Osteocyte (in vitro differentiated cells): Measurements from ENCODE around the gene CHKB. TPM values are rescaled to one million over a fixed set of nuclear protein-coding genes. Genes with fewer than 3 reads are reported as not detected.

Experiments
- DNase-seq: peaks from one replicate; pipeline ENCODE4 v3.0.0; 2021; ENCODE audit warnings: mixed read lengths; ENCODE audit not compliant: unreplicated experiment; ENCODE audit errors: extremely low spot score
- H3K27ac Mint-ChIP-seq: one replicate; pipeline ENCODE4 v1.8.0; 2021; ENCODE audit warnings: mild to moderate bottlenecking, mixed read lengths; ENCODE audit not compliant: unreplicated experiment
- H3K27me3 Mint-ChIP-seq: one replicate; pipeline ENCODE4 v1.8.0; 2021; ENCODE audit warnings: mixed read lengths; ENCODE audit not compliant: unreplicated experiment
- H3K36me3 Mint-ChIP-seq: one replicate; pipeline ENCODE4 v1.8.0; 2021; ENCODE audit warnings: mixed read lengths; ENCODE audit not compliant: unreplicated experiment
- H3K4me1 Mint-ChIP-seq: one replicate; pipeline ENCODE4 v1.8.0; 2021; ENCODE audit warnings: mixed read lengths; ENCODE audit not compliant: unreplicated experiment
- H3K4me3 Mint-ChIP-seq: one replicate; pipeline ENCODE4 v1.8.0; 2021; ENCODE audit warnings: mild to moderate bottlenecking, moderate library complexity, mixed read lengths; ENCODE audit not compliant: unreplicated experiment
- H3K9me3 Mint-ChIP-seq: one replicate; pipeline ENCODE4 v1.8.0; 2021; ENCODE audit warnings: mixed read lengths; ENCODE audit not compliant: unreplicated experiment
- CTCF ChIP-seq: fragments of 200-600 bp; sonication (generic); IDR thresholded peaks from 2 replicates; pipeline ENCODE4 v1.5.0; 2021; ENCODE audit warnings: antibody characterized with exemption, mild to moderate bottlenecking, moderate library complexity
- total RNA-seq: library from RNA; stranded (reverse); gene quantifications from 2 replicates; pipeline ENCODE4 v1.2.1, GENCODE V29; 2021

CHKB gene
- total RNA-seq, 1 donor from 2014 or later = 79.9 TPM

GRCh38 chr22:50584106-50585096, 1.8 kb upstream of the CHKB start:
- no peak overlapping the region for H3K27ac Mint-ChIP-seq
- H3K9me3 Mint-ChIP-seq = no peaks in the 10 kb centered on the region
- H3K4me1 Mint-ChIP-seq = peaks cover 16% of the 10 kb centered on the region
- no peaks in the 10 kb centered on the region for H3K36me3 Mint-ChIP-seq
- no peaks in the 10 kb centered on the region for H3K27me3 Mint-ChIP-seq
- TF ChIP-seq CTCF = no peak
- no peak overlapping the region for H3K4me3 Mint-ChIP-seq
- no peak for DNase-seq

- Mint-ChIP-seq H3K27ac (peak overlapping the region; percentile 47), H3K4me1 (peaks cover 16% of the 10 kb centered on the region), H3K9me3 (no peaks in the 10 kb centered on the region), H3K4me3 (peak overlapping the region; percentile 79), H3K36me3 (no peaks in the 10 kb centered on the region), H3K27me3 (no peaks in the 10 kb centered on the region)
- no peak for DNase-seq
- TF ChIP-seq CTCF = no peak
These were observed 729 bp upstream of the CHKB start for GRCh38 chr22:50583294-50583861.

GRCh38 chr22:50581950-50582492, 628 bp downstream of the CHKB start:
- TF ChIP-seq CTCF = no peak
- Mint-ChIP-seq H3K9me3 (no peaks in the 10 kb centered on the region), H3K4me3 (peak overlapping the region; percentile 79), H3K36me3 (no peaks in the 10 kb centered on the region), H3K4me1 (peaks cover 16% of the 10 kb centered on the region), H3K27ac (peak overlapping the region; percentile 80), H3K27me3 (no peaks in the 10 kb centered on the region)
- DNase-seq = no peak

- Mint-ChIP-seq H3K27ac (peak overlapping the region; percentile 71), H3K4me3 (peak overlapping the region; percentile 79), H3K4me1 (peaks cover 16% of the 10 kb centered on the region), H3K9me3 (no peaks in the 10 kb centered on the region), H3K36me3 (no peaks in the 10 kb centered on the region), H3K27me3 (no peaks in the 10 kb centered on the region)
- no peak for DNase-seq
- TF ChIP-seq CTCF = no peak
These were observed 1.4 kb downstream of the CHKB start for GRCh38 chr22:50581031-50581949.
